ENCODE results near the gene SUPT5H.

GRCh38 chr19:39444598-39445195, 685 bp upstream of the SUPT5H start:
- TF ChIP-seq POLR2A (IDR thresholded peaks at IDR 0.05) (no peak), CTCF (IDR thresholded peaks at IDR 0.05) (no peak), EP300 (IDR thresholded peaks at IDR 0.05) (no peak)

All from ovary (tissue), 3 donors.